Endothelial cell of umbilical vein (primary cell): Measurements from ENCODE around the gene UNC5B. TPM values are rescaled to one million over a fixed set of nuclear protein-coding genes. Genes with fewer than 3 reads are reported as not detected.

Experiments used
- BruUV-seq: library from RNA; stranded (reverse); fragments of 400-500 nt; replicated peaks from 2 replicates; lab custom pipeline; 2021; lab: Mats Ljungman, UMichigan
- CTCF ChIA-PET: fragments of 300-600, 350-600 bp; sonication (Branson Sonifier 250); formaldehyde crosslinking; loops from one replicate; lab custom pipeline; 2021; ENCODE audit warnings: antibody characterized with exemption, inconsistent platforms; lab: Charles Lee
- POLR2A ChIA-PET: fragments of 300-600, 350-600 bp; sonication (Branson Sonifier 250); formaldehyde crosslinking; loops from one replicate; lab custom pipeline; 2021; ENCODE audit warnings: antibody characterized with exemption, inconsistent platforms; lab: Charles Lee
- DNase-seq: peaks from one replicate; pipeline ENCODE4 v3.0.0-alpha.2; 2011; ENCODE audit warnings: low read depth, low spot score
- FAIRE-seq: peaks from 2 replicates; lab custom pipeline; 2011; peaks lifted over from hg19 to GRCh38; lab: Jason Lieb, UNC
- H2AFZ ChIP-seq: 2 replicates; pipeline ENCODE4 v1.6.0; 2012; ENCODE audit warnings: low read depth, low read length, control low read depth, inconsistent platforms
- H3K27ac ChIP-seq: 2 replicates; pipeline ENCODE4 v1.5.1; 2011; ENCODE audit warnings: low read depth, mild to moderate bottlenecking, control low read depth, low read length, moderate library complexity; ENCODE audit not compliant: insufficient read depth
- H3K27me3 ChIP-seq, 2 experiments: 2 replicates each; pipeline versions ENCODE4 v1.6.0 to v1.6.1; 2011; ENCODE audit warnings: low read length in 2 of 2, mixed read lengths in 1 of 2; ENCODE audit not compliant: control insufficient read depth in 2 of 2, insufficient read depth in 2 of 2
- H3K36me3 ChIP-seq, 2 experiments: 2 replicates in 1 of 2; 3 replicates in 1 of 2; pipeline ENCODE4 v1.5.1; 2011; ENCODE audit warnings: low read length in 2 of 2, mild to moderate bottlenecking in 1 of 2, moderate library complexity in 1 of 2; ENCODE audit not compliant: control insufficient read depth in 2 of 2, insufficient read depth in 2 of 2; ENCODE audit errors: extremely low read depth in 1 of 2
- H3K4me1 ChIP-seq: 3 replicates; pipeline ENCODE4 v1.5.1; 2011; ENCODE audit warnings: mild to moderate bottlenecking, low read length; ENCODE audit not compliant: control insufficient read depth, insufficient read depth; ENCODE audit errors: extremely low read depth
- H3K4me2 ChIP-seq: 2 replicates; pipeline ENCODE4 v1.6.1; 2011; ENCODE audit warnings: low read length, control low read depth, mixed read lengths; ENCODE audit not compliant: insufficient read depth
- H3K4me3 ChIP-seq, 3 experiments: fragments of 200-600 bp in 1 of 3; sonication (generic), shearing (Covaris generic) in 1 of 3; replicated peaks in 1 of 3; 2 replicates each; pipeline ENCODE4 v1.5.1; 2011 to 2016; ENCODE audit warnings: control low read depth in 3 of 3, low read length in 3 of 3, mild to moderate bottlenecking in 2 of 3, inconsistent platforms in 1 of 3, low read depth in 1 of 3, moderate library complexity in 1 of 3; ENCODE audit not compliant: insufficient read depth in 1 of 3
- H3K79me2 ChIP-seq: 2 replicates; pipeline ENCODE4 v1.6.0; 2012; ENCODE audit warnings: low read length, inconsistent platforms; ENCODE audit not compliant: control insufficient read depth, insufficient read depth
- H3K9ac ChIP-seq: replicated peaks from 2 replicates; pipeline ENCODE3; 2011; ENCODE audit warnings: low read length, control low read depth; ENCODE audit not compliant: insufficient read depth; ENCODE audit errors: extremely low read depth
- H3K9me1 ChIP-seq: replicated peaks from 3 replicates; pipeline ENCODE4 v1.6.0; 2011; ENCODE audit warnings: mild to moderate bottlenecking, low read length; ENCODE audit not compliant: control insufficient read depth, insufficient read depth; ENCODE audit errors: extremely low read depth
- H3K9me3 ChIP-seq: replicated peaks from 2 replicates; pipeline ENCODE4 v1.5.1; 2012; ENCODE audit warnings: low read length, inconsistent platforms; ENCODE audit not compliant: control insufficient read depth, insufficient read depth
- H4K20me1 ChIP-seq: replicated peaks from 2 replicates; pipeline ENCODE3; 2011; ENCODE audit warnings: mild to moderate bottlenecking, low read length; ENCODE audit not compliant: control insufficient read depth, insufficient read depth; ENCODE audit errors: extremely low read depth
- EZH2 ChIP-seq: IDR thresholded peaks from 2 replicates; pipeline ENCODE4 v1.6.1; 2012; ENCODE audit warnings: borderline replicate concordance, low read depth, mild to moderate bottlenecking, moderate library complexity, low read length, inconsistent platforms; ENCODE audit not compliant: severe bottlenecking
- JUN ChIP-seq: IDR thresholded peaks from 2 replicates; pipeline ENCODE4 v1.6.1; 2011; ENCODE audit warnings: borderline replicate concordance, low read depth; ENCODE audit not compliant: insufficient read length, insufficient read depth
- POLR2AphosphoS5 ChIP-seq: IDR thresholded peaks from 2 replicates; pipeline ENCODE4 v1.6.1; 2012; ENCODE audit warnings: low read depth, mild to moderate bottlenecking, control low read depth, low read length, moderate library complexity; ENCODE audit not compliant: insufficient read depth
- dilution Hi-C: fragments of 300-500 bp; cut with MboI; formaldehyde crosslinking; loops from one replicate; pipeline ENCODE4 v1.15.0; 2019; ENCODE audit warnings: low sequenced_read_pairs; ENCODE audit not compliant: extremely low pct_ligation_motif_present
- intact Hi-C: fragments of 100-400 bp; cut with micrococcal nuclease; formaldehyde crosslinking; loops from one replicate; pipeline ENCODE4 v1.10.0; 2022
- polyA plus RNA-seq, 4 experiments: library from polyadenylated mRNA; depleted of rRNA in 3 of 4; stranded (reverse) in 3 of 4; unstranded in 1 of 4; fragments of >200 nt; gene quantifications; 2 replicates each; pipeline versions ENCODE4 v1.2.1 to v1.2.3, GENCODE V29; 2011 to 2012; ENCODE audit warnings: missing spikeins in 1 of 4
- total RNA-seq: library from RNA; stranded (reverse); gene quantifications from 2 replicates; pipeline ENCODE4 v1.2.3, GENCODE V29; 2021
- TF ChIP-seq, protein P1 (sequence below), 2 donors: IDR thresholded peaks; 1 replicate in 1 of 2; 2 replicates in 1 of 2; pipeline ENCODE4 v1.5.1; 2011; ENCODE audit warnings: low read length in 2 of 2, mild to moderate bottlenecking in 2 of 2, moderate library complexity in 2 of 2, control low read depth in 1 of 2, inconsistent platforms in 1 of 2, low read depth in 1 of 2; ENCODE audit not compliant: insufficient read depth in 1 of 2; ENCODE audit errors: extremely low read depth in 1 of 2

UNC5B gene
- total and polyA plus RNA-seq, 2 donors (not counting 3 experiments of a cell fraction or from before 2014, with no cell fraction given), result 0.39 to 2.5 TPM

DNA sequence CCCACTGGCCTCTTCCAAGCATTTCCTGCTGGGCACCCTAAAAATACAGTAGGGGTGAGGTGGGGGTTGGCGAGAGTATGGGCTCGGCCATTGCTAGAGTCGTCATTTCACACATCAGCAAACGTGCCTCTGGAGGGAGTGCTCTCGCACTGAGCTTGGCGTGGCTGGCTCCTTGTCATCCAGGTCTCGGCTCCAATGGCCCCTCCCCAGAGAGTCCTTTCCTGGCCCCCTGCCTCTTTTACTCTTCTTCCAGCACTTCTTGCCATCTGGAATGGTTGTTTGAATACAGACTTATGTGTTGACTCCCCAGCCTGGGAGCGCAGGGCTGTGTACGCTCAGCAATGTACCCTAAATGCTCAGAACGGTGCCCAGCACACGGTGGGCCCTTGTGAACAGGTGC lies 18.8 kb downstream of the UNC5B start:
- Histone ChIP-seq H3K4me1 (peaks cover 4% of the 10 kb centered on the region), H3K9ac (no peak overlapping the region), H3K27me3 (peaks cover 3 to 13% of the 10 kb centered on the region in 2 experiments), H3K4me2 (no peak overlapping the region), H4K20me1 (no peaks in the 10 kb centered on the region), H3K36me3 (no peaks in the 10 kb centered on the region), H3K27ac (no peak overlapping the region), H3K79me2 (no peaks in the 10 kb centered on the region), H3K9me1 (no peaks in the 10 kb centered on the region), H3K9me3 (no peaks in the 10 kb centered on the region), H2AFZ (no peak overlapping the region), H3K4me3 (no peak overlapping the region)
- POLR2A ChIA-PET, result no interaction called here
- intact Hi-C loops (no loop called here), dilution Hi-C loops (no loop called here)
- DNase-seq, result no peak
- CTCF ChIA-PET, result no interaction called here
- FAIRE-seq, result no peak
- TF ChIP-seq EZH2 (no peak), JUN (no peak)
- TF ChIP-seq, protein P1, sequence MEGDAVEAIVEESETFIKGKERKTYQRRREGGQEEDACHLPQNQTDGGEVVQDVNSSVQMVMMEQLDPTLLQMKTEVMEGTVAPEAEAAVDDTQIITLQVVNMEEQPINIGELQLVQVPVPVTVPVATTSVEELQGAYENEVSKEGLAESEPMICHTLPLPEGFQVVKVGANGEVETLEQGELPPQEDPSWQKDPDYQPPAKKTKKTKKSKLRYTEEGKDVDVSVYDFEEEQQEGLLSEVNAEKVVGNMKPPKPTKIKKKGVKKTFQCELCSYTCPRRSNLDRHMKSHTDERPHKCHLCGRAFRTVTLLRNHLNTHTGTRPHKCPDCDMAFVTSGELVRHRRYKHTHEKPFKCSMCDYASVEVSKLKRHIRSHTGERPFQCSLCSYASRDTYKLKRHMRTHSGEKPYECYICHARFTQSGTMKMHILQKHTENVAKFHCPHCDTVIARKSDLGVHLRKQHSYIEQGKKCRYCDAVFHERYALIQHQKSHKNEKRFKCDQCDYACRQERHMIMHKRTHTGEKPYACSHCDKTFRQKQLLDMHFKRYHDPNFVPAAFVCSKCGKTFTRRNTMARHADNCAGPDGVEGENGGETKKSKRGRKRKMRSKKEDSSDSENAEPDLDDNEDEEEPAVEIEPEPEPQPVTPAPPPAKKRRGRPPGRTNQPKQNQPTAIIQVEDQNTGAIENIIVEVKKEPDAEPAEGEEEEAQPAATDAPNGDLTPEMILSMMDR (IDR thresholded peaks at IDR 0.05; ENCODE audit: extremely low read depth in 1 of 2, insufficient read depth in 1 of 2, low read depth in 1 of 2, low read length in 2 of 2), result no peak
- no TSS peak for BruUV-seq

DNA sequence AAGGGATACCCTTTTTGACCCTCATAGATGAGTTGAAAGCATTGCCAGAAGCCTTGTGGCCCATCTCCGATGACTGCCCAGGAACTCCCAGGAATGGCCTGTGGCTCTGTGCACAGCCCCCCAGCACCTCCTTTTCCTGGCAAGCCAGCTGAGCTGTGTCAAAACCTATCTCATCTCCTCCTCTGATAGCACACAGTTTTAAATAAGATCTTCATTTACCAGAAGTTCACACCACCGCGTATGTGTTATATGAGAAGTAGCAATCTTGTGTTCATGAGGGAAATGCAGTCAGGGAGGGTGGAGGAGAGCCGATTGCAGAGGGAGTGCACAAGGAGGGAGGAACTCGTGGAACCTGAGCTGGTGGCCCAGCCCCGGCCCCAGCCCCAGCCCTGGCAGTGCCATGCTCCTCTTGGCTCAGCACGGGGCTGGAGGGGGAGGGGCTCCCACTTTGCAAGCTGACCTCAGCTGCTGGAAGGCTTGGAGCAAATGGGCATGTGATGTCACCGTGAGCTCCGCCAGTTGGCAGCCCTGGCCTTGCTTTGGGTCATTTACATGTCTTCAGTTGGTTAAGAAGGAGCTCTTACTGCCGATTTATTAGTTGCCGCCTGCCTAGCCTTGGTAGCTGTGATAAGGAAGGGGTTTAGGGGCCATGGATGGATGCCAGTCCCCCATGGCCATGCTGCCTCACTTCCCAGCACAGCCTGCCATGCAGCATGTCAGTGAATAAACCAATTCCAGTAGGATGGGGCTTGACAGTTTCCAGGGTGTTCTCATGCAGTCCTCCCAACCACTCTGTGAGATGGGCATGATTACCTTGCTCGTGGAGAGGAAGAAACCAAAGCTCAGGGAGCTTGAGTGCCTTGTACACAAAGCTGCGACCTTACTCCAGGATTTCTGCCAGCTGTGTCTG lies 20.0 kb downstream of the UNC5B start:
- H3K4me1 ChIP-seq, result peaks cover 4% of the 10 kb centered on the region
- H3K4me3 ChIP-seq, result no peak overlapping the region
- ChIA-PET CTCF (interaction anchor here (0.8 to 1.6 kb wide), 3 partner anchors 11 to 38 kb away, joined by 3 to 4 read pairs (median 3); no protein-coding TSS in a partner anchor), POLR2A (no interaction called here)
- no peak overlapping the region for H3K4me2 ChIP-seq
- H3K27ac ChIP-seq, result no peak overlapping the region
- H4K20me1 ChIP-seq, result no peaks in the 10 kb centered on the region
- FAIRE-seq, result no peak
- TF ChIP-seq, protein P1 (IDR thresholded peaks at IDR 0.05; ENCODE audit: extremely low read depth in 1 of 2, insufficient read depth in 1 of 2, low read depth in 1 of 2, low read length in 2 of 2), result no peak
- no peak for TF ChIP-seq POLR2AphosphoS5
- H3K36me3 ChIP-seq, result no peaks in the 10 kb centered on the region
- H3K79me2 ChIP-seq, result no peaks in the 10 kb centered on the region
- intact Hi-C loops, result no loop called here
- dilution Hi-C loops, result no loop called here
- H3K9me1 ChIP-seq, result no peaks in the 10 kb centered on the region
- no peaks in the 10 kb centered on the region for H3K9me3 ChIP-seq
- no TSS peak for BruUV-seq
- H3K27me3 ChIP-seq, result peaks cover 3 to 19% of the 10 kb centered on the region in 2 experiments
- no peak for DNase-seq
- no peak overlapping the region for H2AFZ ChIP-seq
- no peak overlapping the region for H3K9ac ChIP-seq
